K562 (cell line): ENCODE results near the gene FHIT.

ENCODE experiments used
- POLR2A ChIP-seq: fragments of 450-650 bp; conservative IDR thresholded peaks from 2 replicates; pipeline ENCODE4 v1.6.1; 2016
- SIN3B ChIP-seq: fragments of 450-650 bp; IDR thresholded peaks from 2 replicates; pipeline ENCODE4 v1.6.1; 2017; ENCODE audit warnings: low read depth, mild to moderate bottlenecking, moderate library complexity
- ZNF253 ChIP-seq: fragments of 250-450 bp; sonication (Bioruptor Pico); conservative IDR thresholded peaks from 2 replicates; pipeline ENCODE4 v1.6.1; 2021; ENCODE audit warnings: mild to moderate bottlenecking
- ZSCAN32 ChIP-seq: fragments of 450-650 bp; formaldehyde crosslinking; IDR thresholded peaks from 2 replicates; pipeline ENCODE4 v1.4.0; 2020; ENCODE audit warnings: mild to moderate bottlenecking, moderate library complexity
- TF ChIP-seq, protein P1 (sequence below): fragments of 200-800 bp; sonication (Bioruptor generic); IDR thresholded peaks from 2 replicates; pipeline ENCODE4 v1.6.1; 2017; ENCODE audit warnings: missing genetic modification characterization, missing compliant biosample characterization
- TF ChIP-seq, protein P2 (sequence below): sonication (generic); formaldehyde crosslinking; IDR thresholded peaks from 2 replicates; pipeline ENCODE4 v1.5.0; 2020; ENCODE audit warnings: missing genetic modification reagents

DNA sequence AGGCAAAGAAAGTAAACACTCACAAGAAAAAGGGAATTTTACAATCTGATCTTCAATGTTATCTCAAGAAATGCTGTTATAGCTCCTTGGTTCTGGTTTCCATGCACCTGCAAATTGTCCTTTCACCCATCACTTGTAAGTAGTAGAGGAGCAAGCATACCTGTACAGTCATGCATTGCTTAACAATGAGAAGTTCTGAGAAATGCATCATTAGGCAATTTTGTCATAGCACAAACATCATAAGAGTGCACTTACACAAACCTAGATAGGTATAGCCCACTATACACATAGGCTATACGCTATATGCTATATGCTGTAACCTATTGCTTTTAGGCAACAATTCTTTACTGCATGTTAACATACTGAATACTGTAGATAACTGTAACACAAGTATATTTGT lies 672.3 kb downstream of the FHIT start:
- TF ChIP-seq, protein P1, sequence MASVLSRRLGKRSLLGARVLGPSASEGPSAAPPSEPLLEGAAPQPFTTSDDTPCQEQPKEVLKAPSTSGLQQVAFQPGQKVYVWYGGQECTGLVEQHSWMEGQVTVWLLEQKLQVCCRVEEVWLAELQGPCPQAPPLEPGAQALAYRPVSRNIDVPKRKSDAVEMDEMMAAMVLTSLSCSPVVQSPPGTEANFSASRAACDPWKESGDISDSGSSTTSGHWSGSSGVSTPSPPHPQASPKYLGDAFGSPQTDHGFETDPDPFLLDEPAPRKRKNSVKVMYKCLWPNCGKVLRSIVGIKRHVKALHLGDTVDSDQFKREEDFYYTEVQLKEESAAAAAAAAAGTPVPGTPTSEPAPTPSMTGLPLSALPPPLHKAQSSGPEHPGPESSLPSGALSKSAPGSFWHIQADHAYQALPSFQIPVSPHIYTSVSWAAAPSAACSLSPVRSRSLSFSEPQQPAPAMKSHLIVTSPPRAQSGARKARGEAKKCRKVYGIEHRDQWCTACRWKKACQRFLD (CRISPR knock-in tag): no peak
- no peak for TF ChIP-seq SIN3B
- TF ChIP-seq ZNF253 (CRISPR knock-in tag): no peak
- no peak for TF ChIP-seq POLR2A
- no peak for TF ChIP-seq ZSCAN32 (CRISPR knock-in tag)
- TF ChIP-seq, protein P2, sequence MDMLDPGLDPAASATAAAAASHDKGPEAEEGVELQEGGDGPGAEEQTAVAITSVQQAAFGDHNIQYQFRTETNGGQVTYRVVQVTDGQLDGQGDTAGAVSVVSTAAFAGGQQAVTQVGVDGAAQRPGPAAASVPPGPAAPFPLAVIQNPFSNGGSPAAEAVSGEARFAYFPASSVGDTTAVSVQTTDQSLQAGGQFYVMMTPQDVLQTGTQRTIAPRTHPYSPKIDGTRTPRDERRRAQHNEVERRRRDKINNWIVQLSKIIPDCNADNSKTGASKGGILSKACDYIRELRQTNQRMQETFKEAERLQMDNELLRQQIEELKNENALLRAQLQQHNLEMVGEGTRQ (CRISPR knock-in tag): no peak
